GM18517 (cell line): ENCODE results near the gene NDUFV3.
"Not testable (repeated sequence)": the region's sequence is repeated elsewhere in the genome, so short reads cannot be mapped to it uniquely, and the experiment has no call there.

Experiments
- ATAC-seq: cut with Tn5 transposase; IDR thresholded peaks from one replicate; pipeline ENCODE4 v1.9.1; 2021; ENCODE audit warnings: mild to moderate bottlenecking, moderate library complexity; ENCODE audit not compliant: unreplicated experiment

Gene NDUFV3

DNA sequence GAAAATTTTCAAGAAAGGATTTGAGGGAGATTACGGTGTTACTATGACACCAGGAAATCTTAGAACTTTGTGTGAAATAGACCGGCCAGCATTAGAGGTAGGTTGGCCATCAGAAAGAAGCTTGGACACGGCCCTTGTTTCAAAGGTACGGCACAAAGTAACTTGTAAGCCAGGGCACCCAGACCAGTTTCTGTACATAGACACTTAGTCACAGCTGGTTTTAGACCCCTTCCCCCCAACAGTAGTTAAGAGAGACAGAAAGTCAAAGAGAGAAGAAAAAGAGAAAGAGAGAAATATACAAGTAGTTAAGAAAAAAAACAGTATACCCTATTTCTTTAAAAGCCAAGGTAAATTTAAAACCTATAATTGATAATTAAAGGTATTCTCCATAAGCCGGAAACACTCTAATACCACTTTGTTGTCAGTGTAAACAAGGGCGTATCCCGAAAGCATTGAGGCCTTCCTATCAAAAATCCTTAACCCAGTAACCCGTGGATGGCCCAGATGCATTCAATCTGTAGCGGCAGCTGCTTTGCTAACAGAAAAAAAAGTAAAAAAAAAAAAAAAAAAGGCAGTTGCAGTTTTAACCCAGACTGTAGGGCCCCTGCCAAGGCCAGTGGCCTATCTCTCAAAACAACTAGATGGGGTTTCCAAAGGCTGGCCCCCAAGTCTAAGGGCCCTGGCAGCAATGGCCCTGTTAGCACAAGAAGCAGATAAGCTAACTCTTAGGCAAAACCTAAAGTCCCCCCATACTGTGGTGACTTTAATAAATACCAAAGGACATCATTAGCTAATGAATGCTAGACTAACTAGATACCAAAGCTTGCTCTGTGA is 40.2 kb downstream of the NDUFV3 start:
- ATAC-seq, result not testable (repeated sequence)

DNA sequence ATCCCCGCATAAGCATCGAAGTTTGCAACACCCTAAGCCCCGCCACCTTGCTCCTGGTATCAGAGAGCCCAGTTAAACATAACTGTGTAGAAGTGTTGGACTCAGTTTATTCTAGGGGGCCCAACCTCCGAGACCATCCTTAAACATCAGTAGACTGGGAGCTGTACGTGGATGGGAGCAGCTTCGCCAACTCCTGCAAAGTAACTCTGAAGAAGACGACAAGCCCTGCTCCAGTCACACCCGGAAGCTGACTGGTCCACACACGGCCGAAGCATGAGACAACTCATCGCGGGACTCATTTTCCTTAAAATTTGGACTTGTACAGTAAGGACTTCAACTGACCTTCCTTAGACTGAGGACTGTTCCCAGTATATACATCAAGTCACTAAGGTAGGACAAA is 40.9 kb downstream of the NDUFV3 start:
- ATAC-seq, result not testable (repeated sequence)

DNA sequence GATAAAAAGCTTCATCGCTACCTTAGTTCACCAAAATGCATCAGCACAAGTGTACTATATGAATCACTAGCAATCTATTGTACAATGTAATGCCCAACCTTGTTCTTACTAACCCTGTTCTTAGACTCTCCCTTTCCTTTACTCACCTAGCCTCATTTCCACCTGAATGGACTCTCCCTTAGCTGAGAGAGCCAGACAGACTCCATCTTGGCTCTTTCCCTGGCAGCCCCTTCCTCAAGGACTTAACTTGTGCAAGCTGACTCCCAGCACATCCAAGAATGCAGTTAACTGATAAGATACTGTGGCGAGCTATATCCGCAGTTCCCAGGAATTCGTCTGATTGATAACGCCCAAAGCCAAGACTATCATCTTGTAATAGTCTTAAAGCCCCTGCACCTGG is 43.3 kb downstream of the NDUFV3 start:
- not testable (repeated sequence) for ATAC-seq

DNA sequence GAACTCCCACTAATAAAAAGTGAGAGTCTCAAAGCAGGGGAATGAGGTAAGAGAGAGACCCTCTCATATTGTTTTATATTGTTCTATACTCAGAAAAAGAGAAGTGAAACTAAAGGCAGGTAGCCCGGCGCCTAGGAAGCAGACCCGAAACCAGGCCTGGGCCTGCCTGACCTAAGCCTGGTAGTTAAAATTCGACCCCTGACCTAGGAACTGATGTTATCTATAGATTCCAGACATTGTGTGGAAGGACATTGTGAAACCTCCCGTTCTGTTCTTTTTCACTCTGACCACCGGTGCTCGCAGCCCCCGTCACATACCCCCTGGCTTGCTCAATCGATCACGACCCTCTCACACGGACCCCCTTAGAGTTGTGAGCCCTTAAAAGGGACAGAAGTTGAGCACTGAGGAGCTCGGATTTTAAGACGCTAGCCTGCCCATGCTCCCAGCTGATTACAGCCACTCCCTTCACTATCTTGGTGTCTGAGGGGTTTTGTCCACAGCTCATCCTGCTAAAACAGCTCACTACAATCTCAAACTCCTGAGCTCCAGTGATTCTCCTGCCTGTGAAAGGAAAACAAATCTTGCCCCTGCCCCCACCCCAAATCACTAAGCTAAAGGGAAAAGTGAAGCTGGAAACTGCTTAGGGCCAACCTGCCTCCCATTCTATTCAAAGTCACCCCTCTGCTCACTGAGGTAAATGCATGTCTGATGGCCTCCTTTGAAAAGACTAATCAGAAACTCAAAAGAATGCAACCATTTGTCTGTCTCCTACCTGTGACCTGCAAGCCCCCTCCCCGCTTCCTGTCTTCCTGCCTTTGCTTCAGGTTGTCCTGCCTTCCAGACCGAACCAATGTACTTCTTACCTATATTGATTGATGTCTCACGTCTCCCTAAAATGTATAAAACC is 44.2 kb downstream of the NDUFV3 start:
- not testable (repeated sequence) for ATAC-seq

DNA sequence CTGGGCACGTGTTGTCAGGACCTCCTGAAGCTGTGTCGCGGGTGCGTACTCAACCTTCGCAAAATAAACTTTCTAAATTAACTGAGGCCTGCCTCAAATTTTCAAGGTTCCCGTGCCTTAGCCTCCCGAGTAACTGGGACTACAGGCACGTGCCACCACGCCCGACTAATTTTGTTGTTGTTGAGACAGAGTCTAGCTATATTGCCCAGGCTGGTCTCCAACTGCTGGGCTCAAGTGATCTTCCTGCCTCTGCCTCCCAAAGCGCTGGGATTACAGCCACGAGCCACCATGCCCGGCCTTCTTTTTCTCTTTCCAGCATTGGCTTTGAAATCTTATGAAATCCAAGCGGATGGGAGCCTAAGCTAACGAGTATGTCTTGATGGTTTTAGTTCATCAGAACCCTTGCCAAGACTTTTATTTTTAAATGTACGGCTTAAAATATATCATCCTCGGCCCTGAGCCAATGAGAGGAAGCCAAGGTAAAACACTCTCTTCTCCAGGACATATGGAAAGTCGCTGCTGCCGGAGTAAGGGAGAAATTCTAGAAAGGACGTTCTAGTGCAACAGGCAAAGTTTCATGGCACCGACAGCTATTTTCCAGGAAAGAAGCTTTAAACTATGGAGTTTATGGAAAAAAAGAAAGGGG is 45.0 kb downstream of the NDUFV3 start:
- ATAC-seq, result no peak

DNA sequence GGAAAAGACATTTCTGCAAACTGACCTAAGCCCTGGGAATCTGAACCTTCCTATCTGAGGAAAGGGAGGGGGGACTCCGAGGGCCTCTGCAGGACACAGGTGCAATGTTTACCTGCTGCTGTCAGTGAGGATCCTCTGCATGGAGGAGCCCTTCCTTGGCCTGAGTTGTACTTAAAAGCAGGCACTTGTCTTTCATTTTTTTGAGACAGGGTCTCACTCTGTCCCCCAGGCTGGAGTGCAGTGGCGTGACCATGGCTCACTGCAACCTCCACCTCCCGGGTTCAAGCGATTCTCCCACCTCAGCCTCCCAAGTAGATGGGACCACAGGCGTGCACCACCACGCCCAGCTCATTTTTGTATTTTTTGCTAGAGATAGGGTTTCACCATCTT is 45.5 kb downstream of the NDUFV3 start:
- not testable (repeated sequence) for ATAC-seq

DNA sequence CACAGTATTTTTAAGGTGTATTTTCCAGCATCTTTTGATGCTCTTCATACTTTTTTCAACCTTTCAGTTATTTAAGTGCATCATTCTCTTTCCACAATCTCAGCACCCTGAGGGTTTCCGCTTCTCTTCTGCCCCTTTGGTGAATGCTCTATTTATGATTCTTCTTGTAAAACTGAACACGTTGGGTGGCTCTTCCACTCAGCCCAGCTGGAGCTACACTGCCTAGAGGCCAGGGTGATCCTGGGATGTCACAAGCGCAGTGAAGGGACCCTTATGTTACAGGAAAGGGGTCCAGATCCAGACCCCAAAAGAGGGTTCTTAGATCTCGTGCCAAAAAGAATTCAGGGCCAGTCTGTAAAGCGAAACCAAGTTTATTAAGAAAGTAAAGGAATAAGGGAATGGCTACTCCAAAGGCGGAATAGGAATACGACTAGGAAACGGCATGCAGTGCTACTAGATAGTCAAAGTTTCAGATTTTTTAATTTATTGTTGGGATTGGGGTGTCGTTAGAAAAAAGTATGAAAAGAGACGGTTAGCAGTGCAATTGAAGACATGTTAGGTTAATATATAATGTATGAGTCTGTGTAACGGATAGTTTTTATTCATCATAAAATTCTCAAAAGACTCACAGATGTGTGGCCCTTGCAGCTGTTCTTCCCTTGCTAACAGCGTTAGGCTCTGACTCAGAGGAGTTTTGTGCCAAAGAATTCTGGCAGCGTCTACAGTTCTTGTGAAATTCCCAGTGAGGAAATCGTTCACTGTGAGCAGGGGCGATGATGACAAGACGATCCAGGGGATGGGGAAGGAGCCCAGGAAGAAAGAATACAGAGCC is 46.7 kb downstream of the NDUFV3 start:
- no peak for ATAC-seq

DNA sequence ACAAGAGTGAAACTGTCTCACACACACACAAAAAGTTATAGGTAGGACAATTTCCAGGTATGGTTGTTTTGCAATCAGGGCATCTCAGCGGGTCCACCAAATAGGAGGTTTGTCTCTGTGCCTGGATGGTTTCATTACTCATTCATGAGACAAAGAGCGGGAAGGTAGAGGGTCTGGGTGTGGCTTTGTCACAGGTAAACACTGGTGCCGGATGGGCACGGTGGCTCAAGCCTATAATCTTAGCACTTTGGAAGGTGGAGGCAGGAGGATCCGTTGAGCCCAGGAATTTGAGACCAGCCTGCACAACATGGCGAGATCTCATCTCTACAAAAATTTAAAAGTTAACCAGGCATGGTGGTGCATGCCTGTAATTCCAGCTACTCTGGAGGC is 48.6 kb downstream of the NDUFV3 start:
- ATAC-seq, result no peak

DNA sequence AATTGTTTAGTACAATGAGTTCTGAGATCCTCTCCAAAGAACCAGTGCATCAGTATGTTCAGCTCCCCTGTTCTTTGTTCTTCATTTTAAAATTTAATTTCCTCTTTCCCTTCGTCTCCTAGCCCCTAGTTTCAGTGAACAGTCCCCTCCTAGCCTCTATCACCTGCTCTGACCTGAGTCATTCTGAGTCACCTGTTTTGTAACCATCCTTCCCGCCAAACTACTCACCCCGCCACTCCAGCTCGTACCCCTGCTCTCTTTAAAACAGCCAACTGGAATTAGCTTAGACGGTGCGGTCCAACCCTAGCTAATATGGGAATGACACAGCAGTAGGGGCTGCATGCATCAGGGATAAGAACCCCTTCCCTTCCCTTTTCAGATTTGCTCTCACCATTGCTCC is 49.1 kb downstream of the NDUFV3 start:
- ATAC-seq, result no peak

DNA sequence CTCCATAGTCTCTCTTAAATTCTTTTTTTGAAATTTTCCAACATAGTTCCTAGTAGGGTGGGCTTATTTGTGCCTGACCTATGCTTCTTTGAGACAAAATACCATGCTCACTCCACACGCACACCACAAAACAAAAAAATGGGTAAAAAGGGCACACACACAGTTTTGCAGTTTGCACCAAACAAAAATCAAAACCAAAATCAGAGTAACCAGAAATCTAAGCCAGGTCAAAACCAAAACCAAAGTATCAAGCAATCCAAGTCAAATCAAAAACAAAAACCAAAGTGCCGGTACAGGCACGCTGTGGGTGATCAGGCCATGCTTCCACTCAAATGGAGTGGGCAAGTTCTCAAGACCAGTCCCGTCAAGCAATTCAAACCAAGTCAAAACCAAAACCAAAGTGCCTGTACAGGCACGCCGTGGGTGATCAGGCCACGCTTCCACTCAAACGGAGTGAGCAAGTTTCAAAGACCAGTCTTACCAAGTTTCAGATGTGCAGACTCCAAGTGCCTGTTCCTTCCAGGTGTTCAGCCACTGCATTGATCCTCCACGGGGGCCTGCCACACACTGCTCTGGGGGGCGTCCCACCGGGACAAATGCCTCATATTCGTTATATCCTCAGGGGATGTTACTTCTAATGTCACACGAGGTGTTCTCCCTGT is 56.1 kb downstream of the NDUFV3 start:
- ATAC-seq, result not testable (repeated sequence)

DNA sequence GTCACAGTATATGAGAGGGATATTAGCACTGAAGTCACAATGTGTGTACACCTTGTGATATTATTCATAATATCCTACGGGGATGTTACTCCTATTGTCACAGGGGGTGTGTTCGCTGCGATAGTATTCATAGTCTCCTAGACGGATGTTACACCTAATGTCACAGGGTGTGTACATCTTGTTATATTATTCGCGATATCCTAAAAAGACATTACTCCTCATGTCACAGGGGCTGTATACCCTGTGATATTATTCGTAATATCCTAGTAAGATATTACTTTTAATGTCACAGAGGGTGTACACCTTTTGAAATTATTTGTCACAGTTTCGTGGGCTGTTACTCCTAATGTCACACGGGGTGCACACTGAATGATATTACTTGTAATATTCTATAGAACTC is 58.1 kb downstream of the NDUFV3 start:
- ATAC-seq, result not testable (repeated sequence)

DNA sequence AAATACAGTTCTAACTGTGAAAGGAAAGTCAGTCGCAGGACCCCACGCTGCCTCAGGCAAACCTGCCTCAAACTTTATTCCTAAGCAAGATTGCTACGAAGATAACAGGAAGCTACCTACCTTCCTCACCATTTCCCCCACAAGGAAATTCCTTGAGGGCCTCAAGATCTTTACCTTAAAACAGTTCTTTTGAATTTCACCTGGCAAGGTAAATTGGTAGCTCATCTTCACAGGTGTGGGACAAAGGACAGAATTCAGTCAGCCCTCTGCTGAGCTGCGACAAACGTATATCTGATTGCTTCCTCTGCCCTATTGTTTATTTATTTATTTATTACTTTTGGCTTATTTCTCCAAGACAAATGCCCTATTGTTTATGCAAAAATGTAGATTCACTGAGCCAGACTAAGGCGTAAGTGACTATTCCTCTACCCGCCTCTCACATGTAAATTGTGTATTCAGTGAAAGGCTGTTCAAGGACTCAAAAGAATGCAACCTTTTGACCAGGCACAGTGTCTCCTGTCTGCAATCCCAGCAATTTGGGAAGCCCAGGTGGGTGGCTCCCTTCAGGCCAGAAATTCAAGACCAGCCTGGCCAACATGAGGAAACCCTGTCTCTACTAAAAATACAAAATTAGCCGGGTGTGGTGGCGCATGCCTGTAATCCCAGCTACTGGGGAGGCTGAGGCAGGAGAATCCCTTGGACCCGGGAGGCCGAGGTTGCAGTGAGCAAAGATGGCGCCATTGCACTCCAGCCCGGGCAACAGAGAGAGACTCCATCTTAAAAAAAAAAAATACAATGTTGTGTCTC is 63.9 kb downstream of the NDUFV3 start:
- no peak for ATAC-seq

DNA sequence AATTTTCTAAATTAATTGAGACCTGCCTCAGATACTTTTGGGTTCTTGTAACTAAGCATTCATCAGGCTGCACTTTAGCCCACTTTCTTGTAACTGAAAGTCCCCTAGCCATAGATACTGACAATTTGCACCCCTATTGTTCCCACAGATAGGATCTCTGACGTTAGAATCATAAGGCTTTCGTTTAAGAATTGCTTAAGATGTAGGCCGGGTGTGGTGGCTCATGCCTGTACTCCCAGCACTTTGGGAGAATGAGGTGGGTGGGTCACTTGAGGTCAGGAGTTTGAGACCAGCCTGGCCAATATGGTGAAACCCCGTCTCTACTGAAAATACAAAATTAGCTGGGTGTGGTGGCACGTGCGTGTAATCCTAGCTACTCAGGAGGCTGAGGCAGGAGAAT is 65.0 kb downstream of the NDUFV3 start:
- ATAC-seq, result not testable (repeated sequence)

DNA sequence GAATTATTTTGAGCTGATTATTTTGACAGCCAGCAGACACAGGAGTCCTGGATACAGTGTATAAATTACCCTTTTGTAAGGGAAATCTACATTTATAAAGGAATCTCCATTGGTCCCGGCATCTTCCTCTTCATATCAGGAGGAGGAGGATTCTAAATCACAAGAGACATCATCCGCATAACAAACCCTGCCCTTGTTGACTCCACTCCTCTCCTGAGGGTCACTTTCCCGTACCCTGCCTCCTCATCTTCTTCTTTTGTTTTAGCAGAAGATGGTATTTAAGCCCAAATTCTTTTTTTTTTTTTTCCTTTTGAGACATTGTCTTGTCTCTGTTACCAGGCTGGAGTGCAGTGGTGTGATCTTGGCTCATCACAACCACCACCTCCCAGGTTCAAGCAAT is 66.6 kb downstream of the NDUFV3 start:
- ATAC-seq, result no peak

DNA sequence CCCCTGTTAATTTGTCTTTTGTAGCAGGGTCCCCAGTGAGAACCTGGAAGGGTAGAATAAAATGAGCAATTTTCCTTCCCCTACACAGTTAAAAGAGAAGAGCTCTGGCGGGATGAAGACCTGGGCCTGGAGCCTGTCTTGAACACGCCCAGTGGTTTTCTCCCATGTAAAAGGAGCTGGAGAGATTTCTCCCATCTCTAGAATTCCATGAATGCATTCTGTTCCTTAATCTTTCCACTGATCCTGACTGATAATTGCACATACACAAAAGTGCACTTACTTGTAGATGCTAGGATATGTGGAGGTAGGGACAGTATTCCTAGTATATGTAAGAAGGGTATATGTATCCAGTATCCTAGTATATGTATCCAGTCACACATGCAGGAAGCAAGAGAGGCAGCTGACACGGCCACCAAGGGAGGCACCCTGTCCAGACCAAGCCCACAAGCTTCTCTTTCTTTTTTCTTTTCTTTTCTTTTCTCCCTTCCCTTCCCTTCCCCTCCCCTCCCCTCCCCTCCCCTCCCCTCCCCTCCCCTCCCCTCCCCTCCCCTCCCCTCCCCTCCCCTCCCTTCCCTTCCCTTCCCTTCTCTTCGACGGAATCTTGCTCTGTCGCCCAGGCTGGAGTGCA is 69.4 kb downstream of the NDUFV3 start:
- ATAC-seq, result no peak
